ENCODE results near the gene STX10. TPM values are rescaled to one million over a fixed set of nuclear protein-coding genes. Genes with fewer than 3 reads are reported as not detected.

STX10 gene
- total and polyA plus RNA-seq, 7 donors: 63.1 to 127 (median 71.1) TPM

DNA sequence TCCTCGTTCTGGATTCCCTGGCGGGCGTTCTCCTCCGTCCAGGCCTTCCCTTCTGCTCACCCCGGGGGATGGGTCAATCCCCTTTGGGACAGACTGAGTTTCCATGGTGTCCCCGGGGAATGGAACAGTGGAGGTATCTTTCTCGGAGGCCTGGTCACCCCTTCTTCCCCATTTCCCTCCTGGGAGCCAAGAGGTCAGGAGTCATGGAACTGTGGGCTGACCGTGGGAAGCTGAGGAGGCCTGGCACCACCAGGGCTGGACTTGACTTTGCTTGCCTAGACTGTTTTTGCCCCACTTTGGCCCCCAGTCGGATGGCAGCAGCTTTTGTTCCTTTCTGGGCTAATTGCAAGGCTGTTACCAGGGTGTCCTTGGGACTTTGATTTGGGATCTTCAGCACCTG is 30.1 kb downstream of the STX10 start:
- no peaks in the 10 kb centered on the region for H3K27me3 ChIP-seq
- WGBS, 2 donors: 85 to 86% methylated on average over 9 of the region's 9 CpGs
- peaks cover 0 to 45% (median 42%) of the 10 kb centered on the region in 4 donors for H3K4me1 ChIP-seq
- intact Hi-C loops (cut with DNase I): no loop called here
- no peak for TF ChIP-seq POLR2A (IDR thresholded peaks at IDR 0.05)
- no peak for TF ChIP-seq EP300 (IDR thresholded peaks at IDR 0.05)
- TF ChIP-seq, protein P1, sequence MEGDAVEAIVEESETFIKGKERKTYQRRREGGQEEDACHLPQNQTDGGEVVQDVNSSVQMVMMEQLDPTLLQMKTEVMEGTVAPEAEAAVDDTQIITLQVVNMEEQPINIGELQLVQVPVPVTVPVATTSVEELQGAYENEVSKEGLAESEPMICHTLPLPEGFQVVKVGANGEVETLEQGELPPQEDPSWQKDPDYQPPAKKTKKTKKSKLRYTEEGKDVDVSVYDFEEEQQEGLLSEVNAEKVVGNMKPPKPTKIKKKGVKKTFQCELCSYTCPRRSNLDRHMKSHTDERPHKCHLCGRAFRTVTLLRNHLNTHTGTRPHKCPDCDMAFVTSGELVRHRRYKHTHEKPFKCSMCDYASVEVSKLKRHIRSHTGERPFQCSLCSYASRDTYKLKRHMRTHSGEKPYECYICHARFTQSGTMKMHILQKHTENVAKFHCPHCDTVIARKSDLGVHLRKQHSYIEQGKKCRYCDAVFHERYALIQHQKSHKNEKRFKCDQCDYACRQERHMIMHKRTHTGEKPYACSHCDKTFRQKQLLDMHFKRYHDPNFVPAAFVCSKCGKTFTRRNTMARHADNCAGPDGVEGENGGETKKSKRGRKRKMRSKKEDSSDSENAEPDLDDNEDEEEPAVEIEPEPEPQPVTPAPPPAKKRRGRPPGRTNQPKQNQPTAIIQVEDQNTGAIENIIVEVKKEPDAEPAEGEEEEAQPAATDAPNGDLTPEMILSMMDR (IDR thresholded peaks at IDR 0.05): no peak
- TF ChIP-seq POLR2AphosphoS5 (IDR thresholded peaks at IDR 0.05): no peak
- H3K4me3 ChIP-seq: no peak overlapping the region
- no peak overlapping the region for H3K27ac ChIP-seq
- H3K36me3 ChIP-seq: peaks cover 0 to 5% (median 2%) of the 10 kb centered on the region in 4 donors
- no peak for DNase-seq
- H3K9me3 ChIP-seq: no peaks in the 10 kb centered on the region

DNA sequence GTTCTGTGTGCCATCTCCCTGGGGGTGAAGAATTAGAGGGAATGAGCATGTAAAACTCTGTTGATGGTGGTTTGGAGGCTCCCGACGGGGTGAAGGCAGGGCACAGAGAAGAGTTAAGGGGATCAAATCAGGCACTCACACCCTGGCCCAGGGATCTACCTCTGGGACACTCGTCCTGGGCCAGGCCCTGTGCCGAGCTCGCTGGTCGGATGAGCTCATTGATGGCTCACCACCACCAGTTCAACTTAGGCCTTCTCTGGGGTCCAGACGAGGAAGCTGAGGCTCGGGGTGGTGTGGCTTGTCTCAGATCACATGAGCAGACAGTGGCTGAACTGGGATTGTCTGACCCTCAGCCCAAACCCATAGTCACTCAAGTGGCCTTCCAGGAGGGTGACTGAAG is 30.5 kb downstream of the STX10 start:
- intact Hi-C loops (cut with DNase I): loop anchor here (5.0 kb wide), 2 partner anchors 33 to 143 kb away; partner anchors contain the start of genes IER2 and STX10
- peaks cover 0 to 49% (median 43%) of the 10 kb centered on the region in 4 donors for H3K4me1 ChIP-seq
- H3K27me3 ChIP-seq: no peaks in the 10 kb centered on the region
- peaks cover 0 to 9% (median 4%) of the 10 kb centered on the region in 4 donors for H3K36me3 ChIP-seq
- H3K4me3 ChIP-seq: peak overlapping the region in 2 of 4 donors; percentile 94 to 95
- TF ChIP-seq EP300 (IDR thresholded peaks at IDR 0.05): no peak
- no peak for TF ChIP-seq POLR2A (IDR thresholded peaks at IDR 0.05)
- TF ChIP-seq POLR2AphosphoS5 (IDR thresholded peaks at IDR 0.05): no peak
- TF ChIP-seq, protein P1 (IDR thresholded peaks at IDR 0.05): no peak
- 84 to 86% methylated on average over 8 of the region's 8 CpGs for WGBS, 2 donors
- no peak for DNase-seq
- H3K9me3 ChIP-seq: no peaks in the 10 kb centered on the region
- H3K27ac ChIP-seq: peak overlapping the region in 2 of 4 donors; percentile 72 to 75

DNA sequence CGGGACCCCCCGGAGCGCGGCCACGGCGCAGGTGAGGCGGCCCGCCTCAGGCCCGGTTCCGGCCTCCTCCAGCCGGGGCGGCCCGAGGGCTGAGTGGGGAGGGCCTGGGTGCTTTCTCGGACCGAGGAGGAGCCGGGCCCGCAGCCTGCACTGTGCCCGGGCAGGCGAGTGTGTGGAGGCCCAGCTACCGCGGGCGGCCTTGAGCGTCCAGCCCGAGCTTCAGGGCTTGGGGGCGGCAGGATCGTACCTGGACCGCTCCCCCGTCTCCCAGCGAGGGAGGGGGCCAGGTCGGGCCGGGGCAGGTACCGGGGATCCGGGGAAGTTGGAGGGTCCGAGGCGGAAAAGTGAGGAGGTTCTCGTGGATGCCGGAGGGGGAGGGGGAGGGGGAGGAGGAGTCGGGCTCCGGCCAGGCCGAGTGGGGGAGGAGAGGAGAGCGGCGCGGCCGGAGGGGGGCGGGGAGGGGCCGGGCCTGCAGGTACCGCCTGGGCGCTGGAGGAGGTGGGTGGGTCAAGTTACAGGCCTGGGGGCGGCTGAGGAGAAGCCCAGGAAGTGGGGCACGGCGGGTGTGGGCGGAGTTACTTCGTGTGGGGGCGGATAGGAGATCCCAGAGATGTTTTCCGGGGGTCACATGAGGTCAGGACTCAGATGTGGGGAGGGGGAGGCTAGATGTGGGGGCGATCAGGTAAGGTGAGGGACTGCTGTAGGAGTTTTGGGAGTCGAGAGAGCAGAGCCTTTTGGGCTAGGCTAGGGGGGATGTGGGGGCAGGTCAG is 31.6 kb downstream of the STX10 start:
- intact Hi-C loops (cut with DNase I): loop anchor here (5.0 kb wide), 2 partner anchors 34 to 144 kb away; partner anchors contain the start of genes IER2 and STX10
- Histone ChIP-seq H3K27ac (peak overlapping the region; percentile 60 to 77 (median 74)), H3K36me3 (peaks cover 0 to 17% (median 8%) of the 10 kb centered on the region in 4 donors), H3K9me3 (no peaks in the 10 kb centered on the region), H3K27me3 (no peaks in the 10 kb centered on the region), H3K4me3 (peak overlapping the region; percentile 91 to 95 (median 92)), H3K4me1 (peaks cover 0 to 49% (median 43%) of the 10 kb centered on the region in 4 donors)
- WGBS, 2 donors: 1 to 2% methylated on average over 57 of the region's 57 CpGs
- TF ChIP-seq POLR2AphosphoS5 (IDR thresholded peaks at IDR 0.05) (no peak), EP300 (IDR thresholded peaks at IDR 0.05) (no peak), POLR2A (IDR thresholded peaks at IDR 0.05) (no peak)
- TF ChIP-seq, protein P1 (IDR thresholded peaks at IDR 0.05): no peak
- peak; percentile 76 for DNase-seq

DNA sequence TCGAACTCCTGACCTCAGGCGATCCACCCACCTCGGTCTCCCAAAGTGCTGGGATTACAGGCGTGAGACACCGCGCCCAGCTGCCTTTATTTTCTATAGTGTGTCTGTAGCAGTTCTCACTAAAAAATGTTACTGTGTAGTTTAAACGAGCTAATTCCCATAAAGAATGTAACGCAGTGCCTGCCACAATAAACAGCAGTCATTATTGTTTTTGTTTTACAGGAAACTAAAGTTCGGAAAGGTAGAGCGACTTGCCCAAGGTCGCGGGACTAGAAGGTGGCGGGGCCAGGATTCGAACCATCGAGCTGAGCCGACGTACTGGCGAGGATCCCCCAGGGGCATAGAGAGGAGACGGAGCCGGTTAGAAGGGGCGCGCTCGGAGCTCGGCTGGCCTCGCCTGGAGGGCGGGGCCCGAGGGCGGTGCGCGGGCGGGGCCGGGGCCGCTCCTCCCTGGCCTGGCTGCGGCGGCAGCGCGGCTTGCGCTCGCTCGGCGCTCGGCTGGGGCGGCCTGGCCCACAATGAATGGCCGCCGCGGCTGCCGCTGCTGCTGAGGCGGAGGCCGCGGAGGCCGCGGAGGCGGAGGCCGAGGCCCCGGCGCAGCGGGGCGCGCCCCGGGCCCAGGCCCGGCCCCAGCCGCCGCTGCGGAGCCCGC is 32.3 kb downstream of the STX10 start, which contains the start of gene NACC1:
Gene NACC1 (plus strand): TSS at position 493 of the 652 bp plus-strand sequence. CDS start 16,944 bp downstream, outside the sequence.
- WGBS, 2 donors: 1 to 3% methylated on average over 65 of the region's 65 CpGs
- H3K4me3 ChIP-seq: peak within 1 kb of the TSS; percentile 91 to 99 (median 96)
- intact Hi-C loops (cut with DNase I): loop anchor here (5.0 kb wide), 2 partner anchors 34 to 144 kb away; partner anchors contain the start of genes IER2 and STX10
- no peaks in the 10 kb centered on the region for H3K27me3 ChIP-seq
- peaks cover 0 to 49% (median 43%) of the 10 kb centered on the region in 4 donors for H3K4me1 ChIP-seq
- DNase-seq: peak; percentile 93
- peaks cover 0 to 24% (median 9%) of the 10 kb centered on the region in 4 donors for H3K36me3 ChIP-seq
- TF ChIP-seq, protein P1 (IDR thresholded peaks at IDR 0.05): no peak
- TF ChIP-seq POLR2AphosphoS5 (IDR thresholded peaks at IDR 0.05): peak in 2 of 4 donors; percentile 30 to 36
- no peaks in the 10 kb centered on the region for H3K9me3 ChIP-seq
- peak within 1 kb of the TSS; percentile 74 to 83 (median 78) for H3K27ac ChIP-seq

Data from sigmoid colon (tissue), 7 donors.